ENCODE measurements around the gene JOSD1. TPM values are rescaled to one million over a fixed set of nuclear protein-coding genes. Genes with fewer than 3 reads are reported as not detected.

JOSD1 gene
- total and polyA plus RNA-seq, 2 donors (not counting 1 experiment from before 2014, with no cell fraction given) = 78.7 to 94.8 TPM

- Mint-ChIP-seq H3K4me1 (peaks cover 64% of the 10 kb centered on the region), H3K27me3 (no peaks in the 10 kb centered on the region), H3K4me3 (peak overlapping the region; percentile 94), H3K27ac (peak overlapping the region; percentile 99), H3K9me3 (ENCODE audit: insufficient read depth) (no peaks in the 10 kb centered on the region)
- CTCF ChIA-PET = interaction anchor here (0.6 to 6.7 kb wide), 8 partner anchors 10 to 648 kb away, joined by 3 to 51 read pairs (median 4); partner anchors contain the start of genes RPL3 and TOMM22
- peak overlapping the region; percentile 64 to 99 for H3K27ac ChIP-seq (ENCODE audit: low read length in 2 of 2)
- DNase-seq (no peak), ATAC-seq (ENCODE audit: low read depth) (no peak)
- intact Hi-C loops (cut with micrococcal nuclease) = loop anchor here (2.0 to 10.0 kb wide), 3 partner anchors 193 to 515 kb away; partner anchors contain the start of genes CSNK1E, DDX17 and PLA2G6
- H3K27me3 ChIP-seq (replicated peaks in 1 of 4; ENCODE audit: control extremely low read depth in 1 of 4, control insufficient read depth in 3 of 4, insufficient read depth in 4 of 4, low read length in 3 of 4) = no peaks in the 10 kb centered on the region
- WGBS (ENCODE audit: insufficient coverage) = no CpG with 5 or more reads among the region's 6 CpGs
- no peaks in the 10 kb centered on the region for H3K36me3 ChIP-seq (replicated peaks in 1 of 2; ENCODE audit: control extremely low read depth in 1 of 2, control insufficient read depth in 1 of 2, extremely low read depth in 1 of 2, insufficient read depth in 2 of 2, low read length in 1 of 2)
- no peak overlapping the region for H2AFZ ChIP-seq (ENCODE audit: insufficient read depth, low read depth, low read length, poor library complexity, severe bottlenecking)
- H3K9ac ChIP-seq (ENCODE audit: low read length) = peak overlapping the region; percentile 96
- POLR2A ChIA-PET = interaction anchor here (0.5 to 2.0 kb wide), 4 partner anchors 18 to 1649 kb away, joined by 4 to 9 read pairs (median 4); partner anchors contain the start of gene TOMM22
- peaks cover 29 to 35% of the 10 kb centered on the region in 2 donors for H3K4me1 ChIP-seq (ENCODE audit: control insufficient read depth in 2 of 2, insufficient read depth in 2 of 2, low read length in 2 of 2)
- peak overlapping the region; percentile 74 for H3K4me2 ChIP-seq (replicated peaks; ENCODE audit: low read depth, low read length, poor library complexity, severe bottlenecking)
- TF ChIP-seq CTCF (IDR thresholded peaks at IDR 0.05) (no peak), EZH2 (IDR thresholded peaks at IDR 0.05; ENCODE audit: borderline replicate concordance, insufficient read depth, low read depth, low read length, poor library complexity, severe bottlenecking) (no peak)
- no peaks in the 10 kb centered on the region for H3K9me3 ChIP-seq (ENCODE audit: control extremely low read depth in 1 of 3, control insufficient read depth in 2 of 3, insufficient read depth in 1 of 3, low read length in 2 of 3)
- H4K20me1 ChIP-seq (ENCODE audit: control insufficient read depth, insufficient read depth, low read length, poor library complexity, severe bottlenecking) = no peaks in the 10 kb centered on the region
- peak overlapping the region; percentile 37 to 79 (median 66) for H3K4me3 ChIP-seq (ENCODE audit: control extremely low read depth in 1 of 5, extremely low read depth in 1 of 5, insufficient read depth in 1 of 5, low read depth in 2 of 5, low read length in 4 of 5)
- peaks cover 38% of the 10 kb centered on the region for H3K79me2 ChIP-seq (ENCODE audit: control insufficient read depth, insufficient read depth, low read length)
Measured at GRCh38 chr22:38699784-38700183, 959 bp downstream of the JOSD1 start.

GRCh38 chr22:38699143-38699542 is 1.6 kb downstream of the JOSD1 start:
- CTCF ChIA-PET = interaction anchor here (0.6 to 6.7 kb wide), 9 partner anchors 9 to 647 kb away, joined by 3 to 51 read pairs (median 4); partner anchors contain the start of genes RPL3 and TOMM22
- intact Hi-C loops (cut with micrococcal nuclease) = no loop called here

More at GRCh38 chr22:38699143-38699542, 1.6 kb downstream of the JOSD1 start:
- H3K4me1 Mint-ChIP-seq = peaks cover 63% of the 10 kb centered on the region
- peak overlapping the region; percentile 99 for H3K27ac Mint-ChIP-seq
- H3K27me3 Mint-ChIP-seq = no peaks in the 10 kb centered on the region
- peak overlapping the region; percentile 96 for H3K9ac ChIP-seq (ENCODE audit: low read length)
- H3K9me3 ChIP-seq (ENCODE audit: control extremely low read depth in 1 of 3, control insufficient read depth in 2 of 3, insufficient read depth in 1 of 3, low read length in 2 of 3) = no peaks in the 10 kb centered on the region
- ATAC-seq (ENCODE audit: low read depth) = no peak
- DNase-seq = no peak
- H3K36me3 ChIP-seq (replicated peaks in 1 of 2; ENCODE audit: control extremely low read depth in 1 of 2, control insufficient read depth in 1 of 2, extremely low read depth in 1 of 2, insufficient read depth in 2 of 2, low read length in 1 of 2) = no peaks in the 10 kb centered on the region
- peak overlapping the region; percentile 94 for H3K4me3 Mint-ChIP-seq
- H3K4me2 ChIP-seq (replicated peaks; ENCODE audit: low read depth, low read length, poor library complexity, severe bottlenecking) = peak overlapping the region; percentile 74
- POLR2A ChIA-PET = interaction anchor here (0.5 to 2.0 kb wide), 2 partner anchors 18 to 1650 kb away, joined by 5 to 9 read pairs; partner anchors contain the start of gene TOMM22
- H3K4me3 ChIP-seq (ENCODE audit: control extremely low read depth in 1 of 5, extremely low read depth in 1 of 5, insufficient read depth in 1 of 5, low read depth in 2 of 5, low read length in 4 of 5) = peak overlapping the region in 3 of 5 experiments; percentile 66 to 79 (median 71)
- peaks cover 44% of the 10 kb centered on the region for H3K79me2 ChIP-seq (ENCODE audit: control insufficient read depth, insufficient read depth, low read length)
- no peaks in the 10 kb centered on the region for H3K9me3 Mint-ChIP-seq (ENCODE audit: insufficient read depth)
- WGBS (ENCODE audit: insufficient coverage) = 94% methylated on average over 2 of the region's 5 CpGs
- TF ChIP-seq CTCF (IDR thresholded peaks at IDR 0.05) (no peak), EZH2 (IDR thresholded peaks at IDR 0.05; ENCODE audit: borderline replicate concordance, insufficient read depth, low read depth, low read length, poor library complexity, severe bottlenecking) (no peak)
- H3K27ac ChIP-seq (ENCODE audit: low read length in 2 of 2) = peak overlapping the region in 1 of 2 donors; percentile 99
- H4K20me1 ChIP-seq (ENCODE audit: control insufficient read depth, insufficient read depth, low read length, poor library complexity, severe bottlenecking) = no peaks in the 10 kb centered on the region
- peaks cover 25 to 31% of the 10 kb centered on the region in 2 donors for H3K4me1 ChIP-seq (ENCODE audit: control insufficient read depth in 2 of 2, insufficient read depth in 2 of 2, low read length in 2 of 2)
- no peaks in the 10 kb centered on the region for H3K27me3 ChIP-seq (replicated peaks in 1 of 4; ENCODE audit: control extremely low read depth in 1 of 4, control insufficient read depth in 3 of 4, insufficient read depth in 4 of 4, low read length in 3 of 4)
- H2AFZ ChIP-seq (ENCODE audit: insufficient read depth, low read depth, low read length, poor library complexity, severe bottlenecking) = no peak overlapping the region
